H9 (cell line): ENCODE measurements around the gene CHST15. TPM values are rescaled to one million over a fixed set of nuclear protein-coding genes. Genes with fewer than 3 reads are reported as not detected.

ENCODE experiments used
- DNase-seq: peaks from one replicate; pipeline ENCODE4 v3.0.0-alpha.2; 2017
- H2AFZ ChIP-seq: one replicate; pipeline ENCODE4 v1.6.1; 2013; ENCODE audit warnings: mild to moderate bottlenecking, low read length, control low read depth, moderate library complexity
- H2AK5ac ChIP-seq: 2 replicates; pipeline ENCODE4 v1.6.1; 2013; ENCODE audit warnings: low read length, control low read depth, mixed read lengths; ENCODE audit not compliant: insufficient read length
- H2BK120ac ChIP-seq: one replicate; pipeline ENCODE4 v1.6.1; 2013; ENCODE audit warnings: low read depth, mild to moderate bottlenecking, low read length, control low read depth, inconsistent platforms; ENCODE audit not compliant: poor library complexity, severe bottlenecking
- H2BK12ac ChIP-seq: 2 replicates; pipeline ENCODE4 v1.6.1; 2013; ENCODE audit warnings: low read length, control low read depth, mixed read lengths, low read depth; ENCODE audit not compliant: insufficient read length
- H2BK15ac ChIP-seq: 2 replicates; pipeline ENCODE4 v1.6.1; 2013; ENCODE audit warnings: low read depth, low read length, control low read depth
- H2BK20ac ChIP-seq: one replicate; pipeline ENCODE4 v1.6.1; 2013; ENCODE audit warnings: low read depth, mild to moderate bottlenecking, low read length, control low read depth, inconsistent platforms; ENCODE audit not compliant: poor library complexity, severe bottlenecking
- H2BK5ac ChIP-seq: 2 replicates; pipeline ENCODE4 v1.6.1; 2013; ENCODE audit warnings: low read length, control low read depth, mixed read lengths; ENCODE audit not compliant: insufficient read length
- H3K14ac ChIP-seq: 2 replicates; pipeline ENCODE4 v1.6.1; 2013; ENCODE audit warnings: low read length, control low read depth; ENCODE audit not compliant: insufficient read depth
- H3K18ac ChIP-seq: 2 replicates; pipeline ENCODE4 v1.6.1; 2013; ENCODE audit warnings: low read depth, mild to moderate bottlenecking, mixed read lengths, low read length, control low read depth; ENCODE audit not compliant: insufficient read length
- H3K23ac ChIP-seq: 2 replicates; pipeline ENCODE4 v1.6.1; 2013; ENCODE audit warnings: low read length, control low read depth, mixed read lengths, low read depth; ENCODE audit not compliant: insufficient read length
- H3K23me2 ChIP-seq: 2 replicates; pipeline ENCODE4 v1.6.1; 2013; ENCODE audit warnings: low read depth, mild to moderate bottlenecking, mixed read lengths, low read length, control low read depth; ENCODE audit not compliant: insufficient read length, poor library complexity, severe bottlenecking
- H3K27ac ChIP-seq: 2 replicates; pipeline ENCODE4 v1.5.1; 2013; ENCODE audit warnings: low read length, control low read depth, mixed read lengths, low read depth; ENCODE audit not compliant: insufficient read length
- H3K27me3 ChIP-seq: 2 replicates; pipeline ENCODE4 v1.6.1; 2013; ENCODE audit warnings: low read length, control low read depth, inconsistent platforms; ENCODE audit not compliant: insufficient read depth
- H3K4ac ChIP-seq: 2 replicates; pipeline ENCODE4 v1.6.1; 2013; ENCODE audit warnings: low read depth, mild to moderate bottlenecking, control low read depth, inconsistent platforms, low read length, moderate library complexity
- H3K4me1 ChIP-seq: 2 replicates; pipeline ENCODE4 v1.6.1; 2013; ENCODE audit warnings: low read length, control low read depth, inconsistent platforms; ENCODE audit not compliant: insufficient read depth
- H3K4me2 ChIP-seq: 2 replicates; pipeline ENCODE4 v1.6.1; 2013; ENCODE audit warnings: low read length, control low read depth, mixed read lengths; ENCODE audit not compliant: insufficient read length, insufficient read depth
- H3K56ac ChIP-seq: 2 replicates; pipeline ENCODE4 v1.6.1; 2013; ENCODE audit warnings: low read depth, mild to moderate bottlenecking, mixed read lengths, low read length, control low read depth; ENCODE audit not compliant: insufficient read length
- H3K79me1 ChIP-seq: 2 replicates; pipeline ENCODE4 v1.6.1; 2013; ENCODE audit warnings: low read depth, mild to moderate bottlenecking, moderate library complexity, low read length, control low read depth, inconsistent platforms; ENCODE audit not compliant: insufficient read depth, poor library complexity, severe bottlenecking
- H3K79me2 ChIP-seq: 2 replicates; pipeline ENCODE4 v1.6.1; 2013; ENCODE audit warnings: low read length, control low read depth, inconsistent platforms; ENCODE audit not compliant: insufficient read depth
- H3K9ac ChIP-seq: 2 replicates; pipeline ENCODE4 v1.6.1; 2013; ENCODE audit warnings: low read length, control low read depth, mixed read lengths; ENCODE audit not compliant: insufficient read length; ENCODE audit errors: extremely low read depth
- H3K9me3 ChIP-seq: one replicate; pipeline ENCODE4 v1.6.1; 2013; ENCODE audit warnings: low read depth, low read length, inconsistent platforms; ENCODE audit not compliant: control insufficient read depth
- H3T11ph ChIP-seq: one replicate; pipeline ENCODE4 v1.6.1; 2013; ENCODE audit warnings: mild to moderate bottlenecking, low read length, control low read depth, inconsistent platforms
- H4K20me1 ChIP-seq: one replicate; pipeline ENCODE4 v1.6.1; 2013; ENCODE audit not compliant: control insufficient read depth, insufficient read length, insufficient read depth
- H4K5ac ChIP-seq: 2 replicates; pipeline ENCODE4 v1.6.1; 2013; ENCODE audit warnings: low read depth, mild to moderate bottlenecking, mixed read lengths, low read length, control low read depth; ENCODE audit not compliant: insufficient read length
- H4K8ac ChIP-seq: replicated peaks from 2 replicates; pipeline ENCODE4 v1.6.1; 2013; ENCODE audit warnings: low read length, control low read depth, mixed read lengths, low read depth; ENCODE audit not compliant: insufficient read length
- H4K91ac ChIP-seq: 2 replicates; pipeline ENCODE4 v1.6.1; 2013; ENCODE audit warnings: low read depth, mild to moderate bottlenecking, moderate library complexity, mixed read lengths, low read length, control low read depth; ENCODE audit not compliant: insufficient read length
- H3K27ac Mint-ChIP-seq, 3 experiments: 2 replicates in 2 of 3; 3 replicates in 1 of 3; pipeline ENCODE4 v1.8.0; 2020 to 2021; ENCODE audit warnings: mixed read lengths in 3 of 3, mild to moderate bottlenecking in 1 of 3, moderate library complexity in 1 of 3
- H3K27me3 Mint-ChIP-seq: 2 replicates; pipeline ENCODE4 v1.8.0; 2021; ENCODE audit warnings: low read depth, mild to moderate bottlenecking, moderate library complexity, mixed read lengths
- H3K36me3 Mint-ChIP-seq, 3 experiments: 2 replicates in 2 of 3; 3 replicates in 1 of 3; pipeline ENCODE4 v1.8.0; 2020 to 2021; ENCODE audit warnings: low read depth in 3 of 3, mixed read lengths in 3 of 3; ENCODE audit not compliant: insufficient read depth in 1 of 3
- H3K4me1 Mint-ChIP-seq, 2 experiments: 2 replicates each; pipeline ENCODE4 v1.8.0; 2020; ENCODE audit warnings: mixed read lengths in 2 of 2
- H3K4me3 Mint-ChIP-seq, 2 experiments: 2 replicates in 1 of 2; 3 replicates in 1 of 2; pipeline ENCODE4 v1.8.0; 2020 to 2021; ENCODE audit warnings: mild to moderate bottlenecking in 2 of 2, mixed read lengths in 2 of 2, moderate library complexity in 1 of 2
- H3K9me3 Mint-ChIP-seq, 2 experiments: 2 replicates in 1 of 2; 3 replicates in 1 of 2; pipeline ENCODE4 v1.8.0; 2020; ENCODE audit warnings: mild to moderate bottlenecking in 2 of 2, mixed read lengths in 2 of 2, moderate library complexity in 1 of 2
- WGBS: extraction: QIAGEN DNeasy Blood & Tissue Kit; methylation state at CpG from one replicate; pipeline ENCODE4 v1.1.7; 2013; ENCODE audit warnings: missing lambda C conversion rate, low lambda C conversion rate, mixed read lengths; ENCODE audit not compliant: insufficient read length; ENCODE audit errors: extremely low coverage; 5-methylcytosine and 5-hydroxymethylcytosine counted together
- total RNA-seq: library from RNA; stranded (reverse); gene quantifications from 2 replicates; pipeline ENCODE4 v1.2.1, GENCODE V29; 2021
- TF ChIP-seq, protein P1 (sequence below): fragments of 200-600 bp; sonication (generic); conservative IDR thresholded peaks from 3 replicates; pipeline ENCODE4 v1.8.0; 2021; ENCODE audit warnings: antibody characterized with exemption, mild to moderate bottlenecking

CHST15 gene
- total RNA-seq, 1 experiment from 2014 or later, result 8.7 TPM

GRCh38 chr10:124107072-124107471, 13.7 kb upstream of the CHST15 start:
- H3K27ac ChIP-seq, result no peak overlapping the region
- H3K27me3 ChIP-seq, result no peaks in the 10 kb centered on the region
- H3K56ac ChIP-seq, result no peak overlapping the region
- H4K91ac ChIP-seq, result no peak overlapping the region
- no peak for DNase-seq
- no peak overlapping the region for H2BK15ac ChIP-seq
- Mint-ChIP-seq H3K27ac (peak overlapping the region in 1 of 3 experiments; percentile 57; a peak in 1 of 7 replicates), H3K9me3 (no peaks in the 10 kb centered on the region), H3K27me3 (peaks cover 11% of the 10 kb centered on the region), H3K4me1 (peaks cover 23 to 30% of the 10 kb centered on the region in 2 experiments), H3K4me3 (no peak overlapping the region), H3K36me3 (no peaks in the 10 kb centered on the region)
- no peak overlapping the region for H2AFZ ChIP-seq
- no peak overlapping the region for H4K5ac ChIP-seq
- H2BK120ac ChIP-seq, result no peak overlapping the region
- no peak overlapping the region for H2AK5ac ChIP-seq
- no peak overlapping the region for H3K4me2 ChIP-seq
- no peak overlapping the region for H3K23ac ChIP-seq
- H3K4ac ChIP-seq, result no peak overlapping the region
- WGBS, result no CpG with 5 or more reads among the region's 5 CpGs
- no peaks in the 10 kb centered on the region for H3K79me1 ChIP-seq
- no peak overlapping the region for H2BK5ac ChIP-seq
- H3K9ac ChIP-seq, result no peak overlapping the region
- TF ChIP-seq, protein P1, sequence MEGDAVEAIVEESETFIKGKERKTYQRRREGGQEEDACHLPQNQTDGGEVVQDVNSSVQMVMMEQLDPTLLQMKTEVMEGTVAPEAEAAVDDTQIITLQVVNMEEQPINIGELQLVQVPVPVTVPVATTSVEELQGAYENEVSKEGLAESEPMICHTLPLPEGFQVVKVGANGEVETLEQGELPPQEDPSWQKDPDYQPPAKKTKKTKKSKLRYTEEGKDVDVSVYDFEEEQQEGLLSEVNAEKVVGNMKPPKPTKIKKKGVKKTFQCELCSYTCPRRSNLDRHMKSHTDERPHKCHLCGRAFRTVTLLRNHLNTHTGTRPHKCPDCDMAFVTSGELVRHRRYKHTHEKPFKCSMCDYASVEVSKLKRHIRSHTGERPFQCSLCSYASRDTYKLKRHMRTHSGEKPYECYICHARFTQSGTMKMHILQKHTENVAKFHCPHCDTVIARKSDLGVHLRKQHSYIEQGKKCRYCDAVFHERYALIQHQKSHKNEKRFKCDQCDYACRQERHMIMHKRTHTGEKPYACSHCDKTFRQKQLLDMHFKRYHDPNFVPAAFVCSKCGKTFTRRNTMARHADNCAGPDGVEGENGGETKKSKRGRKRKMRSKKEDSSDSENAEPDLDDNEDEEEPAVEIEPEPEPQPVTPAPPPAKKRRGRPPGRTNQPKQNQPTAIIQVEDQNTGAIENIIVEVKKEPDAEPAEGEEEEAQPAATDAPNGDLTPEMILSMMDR, result no peak
- no peaks in the 10 kb centered on the region for H3K79me2 ChIP-seq
- H4K8ac ChIP-seq, result no peak overlapping the region
- no peak overlapping the region for H2BK20ac ChIP-seq
- no peaks in the 10 kb centered on the region for H3K4me1 ChIP-seq
- no peak overlapping the region for H2BK12ac ChIP-seq
- H3K23me2 ChIP-seq, result no peaks in the 10 kb centered on the region
- no peak overlapping the region for H3K18ac ChIP-seq
- H4K20me1 ChIP-seq, result no peaks in the 10 kb centered on the region
- no peaks in the 10 kb centered on the region for H3K9me3 ChIP-seq
- peak overlapping the region; percentile 15; the same call in 1 of the 2 replicates for H3K14ac ChIP-seq
- no peak overlapping the region for H3T11ph ChIP-seq
